Kidney (tissue), 14 donors: Measurements from ENCODE around the gene PRKAR1B. TPM values are rescaled to one million over a fixed set of nuclear protein-coding genes. Genes with fewer than 3 reads are reported as not detected.

Source experiments
- DNase-seq, 5 donors: peaks; one replicate each; pipeline ENCODE4 v3.0.0-alpha.2; 2013 to 2020
- FAIRE-seq: peaks from 2 replicates; lab custom pipeline; 2012; peaks lifted over from hg19 to GRCh38; lab: Jason Lieb, UNC
- H3K27ac ChIP-seq, 2 donors: one replicate each; pipeline ENCODE4 v1.7.0; 2013; ENCODE audit warnings: low read depth in 2 of 2, low read length in 2 of 2, inconsistent platforms in 1 of 2
- H3K27me3 ChIP-seq: one replicate; pipeline ENCODE4 v1.7.1; 2013; ENCODE audit warnings: low read length, inconsistent platforms; ENCODE audit not compliant: control insufficient read depth, insufficient read depth
- H3K36me3 ChIP-seq, 3 donors: one replicate each; pipeline versions ENCODE4 v1.7.0 to v1.7.1; 2013; ENCODE audit warnings: low read length in 3 of 3, control low read depth in 1 of 3, inconsistent platforms in 1 of 3; ENCODE audit not compliant: insufficient read depth in 3 of 3, control insufficient read depth in 2 of 3
- H3K4me1 ChIP-seq, 3 donors: one replicate each; pipeline versions ENCODE4 v1.7.0 to v1.7.1; 2013; ENCODE audit warnings: low read length in 3 of 3, inconsistent platforms in 1 of 3, low read depth in 1 of 3; ENCODE audit not compliant: control insufficient read depth in 2 of 3, insufficient read depth in 2 of 3
- H3K4me3 ChIP-seq, 3 donors: one replicate each; pipeline versions ENCODE4 v1.7.0 to v1.8.1; 2013; ENCODE audit warnings: low read length in 3 of 3, control low read depth in 1 of 3, inconsistent platforms in 1 of 3
- H3K9ac ChIP-seq, 3 donors: one replicate each; pipeline versions ENCODE4 v1.7.0 to v1.7.1; 2013; ENCODE audit warnings: low read length in 3 of 3, control low read depth in 1 of 3, inconsistent platforms in 1 of 3
- H3K9me3 ChIP-seq, 3 donors: one replicate each; pipeline versions ENCODE4 v1.7.0 to v1.7.1; 2013; ENCODE audit warnings: low read length in 3 of 3, control low read depth in 1 of 3, inconsistent platforms in 1 of 3; ENCODE audit not compliant: control insufficient read depth in 2 of 3, insufficient read depth in 1 of 3
- CTCF ChIP-seq: IDR thresholded peaks from 3 replicates; pipeline ENCODE4 v1.5.1; 2012; ENCODE audit warnings: mild to moderate bottlenecking, moderate library complexity, borderline replicate concordance; ENCODE audit not compliant: insufficient read depth; ENCODE audit errors: extremely low read depth
- intact Hi-C: fragments of 100-400 bp; cut with DNase I; formaldehyde crosslinking; loops from one replicate; pipeline ENCODE4 v1.11.1; 2022
- polyA plus RNA-seq: library from polyadenylated mRNA; stranded (reverse); fragments of 350-450 nt; fragmentation: Illumina TruSeq; extraction: RNeasy Lipid Tissue Mini Kit (QIAGEN cat#74804); gene quantifications from one replicate; pipeline ENCODE4 v1.2.3, GENCODE V29; 2014; ENCODE audit warnings: low read depth, low replicate concordance; ENCODE audit not compliant: insufficient read depth
- total RNA-seq: library from RNA; stranded (reverse); fragmentation: NEBNext Ultra II Directional; extraction: Animal tissue kit (Norgen Biotek cat#: 25700); gene quantifications from one replicate; pipeline ENCODE4 v1.2.1, GENCODE V29; 2021
- donor health status: control.
- donor health status: control.
- donor health status: control.
- donor health status: control.
- donor health status: control.
- donor health status: DM: yes; HTN: yes; CAD: no.
- donor health status: Normal renal cell carcinoma (clear cell type).

PRKAR1B gene
- total and polyA plus RNA-seq, 2 donors from 2014 or later = 15.9 to 21.4 TPM

DNA sequence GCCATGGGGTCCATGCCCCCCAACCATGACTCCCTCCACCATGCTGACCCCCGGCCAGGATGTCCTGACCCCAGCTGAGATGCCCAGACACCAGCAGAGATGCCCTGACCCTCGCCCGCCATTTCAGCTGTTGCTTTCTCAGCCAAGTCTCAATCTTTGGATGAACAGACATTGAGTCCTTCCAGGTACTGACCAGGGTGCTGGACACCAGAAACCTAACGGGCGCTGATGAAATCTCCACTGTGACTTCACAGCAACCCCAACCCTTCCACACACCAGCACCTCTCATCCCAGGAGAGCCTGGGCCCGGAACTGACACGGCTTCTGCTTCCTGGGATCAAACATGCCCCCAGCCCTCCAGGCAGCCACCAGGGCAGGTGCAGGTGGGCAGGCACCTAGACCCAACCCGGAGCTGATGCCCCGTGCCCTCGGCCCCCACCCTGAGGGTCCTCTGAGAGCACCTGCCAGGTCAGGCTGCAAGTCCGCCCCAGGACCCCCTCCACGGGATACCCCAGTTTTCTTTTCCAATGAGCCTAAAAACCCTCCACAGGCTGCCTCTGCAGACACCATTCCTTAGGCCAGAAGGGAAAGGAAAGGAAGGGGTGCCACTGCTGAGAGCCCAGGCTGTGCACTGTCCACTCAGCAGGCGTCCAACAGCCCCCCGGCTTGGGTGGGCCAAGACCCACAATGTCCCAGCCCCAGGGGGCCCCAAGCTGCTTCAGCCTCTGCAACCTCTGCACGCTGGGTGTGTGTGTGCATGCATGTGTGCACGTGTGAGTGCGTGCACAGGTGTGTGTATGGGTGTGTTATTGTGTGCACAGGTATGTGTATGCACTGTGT, 164.1 kb downstream of the PRKAR1B start:
- Histone ChIP-seq H3K4me1 (peaks cover 4 to 7% (median 5%) of the 10 kb centered on the region in 3 donors), H3K9me3 (peaks cover 0 to 8% (median 0%) of the 10 kb centered on the region in 3 donors), H3K36me3 (peaks cover 0 to 8% (median 3%) of the 10 kb centered on the region in 3 donors), H3K27ac (no peak overlapping the region), H3K9ac (no peak overlapping the region), H3K4me3 (no peak overlapping the region), H3K27me3 (no peaks in the 10 kb centered on the region)
- no peak for FAIRE-seq
- DNase-seq = peak in 1 of 5 donors; percentile 56
- intact Hi-C loops = no loop called here
- no peak for TF ChIP-seq CTCF

- TF ChIP-seq CTCF = no peak
- intact Hi-C loops = no loop called here
- H3K4me3 ChIP-seq = no peak overlapping the region
- H3K9me3 ChIP-seq = peaks cover 0 to 8% (median 0%) of the 10 kb centered on the region in 3 donors
- peaks cover 4 to 7% (median 5%) of the 10 kb centered on the region in 3 donors for H3K4me1 ChIP-seq
- H3K36me3 ChIP-seq = peaks cover 0 to 8% (median 3%) of the 10 kb centered on the region in 3 donors
- H3K27me3 ChIP-seq = no peaks in the 10 kb centered on the region
- H3K9ac ChIP-seq = no peak overlapping the region
- DNase-seq (peak in 1 of 5 donors; percentile 52), FAIRE-seq (no peak)
- H3K27ac ChIP-seq = no peak overlapping the region
Measured at GRCh38 chr7:562374-562675, 164.8 kb downstream of the PRKAR1B start.

DNA sequence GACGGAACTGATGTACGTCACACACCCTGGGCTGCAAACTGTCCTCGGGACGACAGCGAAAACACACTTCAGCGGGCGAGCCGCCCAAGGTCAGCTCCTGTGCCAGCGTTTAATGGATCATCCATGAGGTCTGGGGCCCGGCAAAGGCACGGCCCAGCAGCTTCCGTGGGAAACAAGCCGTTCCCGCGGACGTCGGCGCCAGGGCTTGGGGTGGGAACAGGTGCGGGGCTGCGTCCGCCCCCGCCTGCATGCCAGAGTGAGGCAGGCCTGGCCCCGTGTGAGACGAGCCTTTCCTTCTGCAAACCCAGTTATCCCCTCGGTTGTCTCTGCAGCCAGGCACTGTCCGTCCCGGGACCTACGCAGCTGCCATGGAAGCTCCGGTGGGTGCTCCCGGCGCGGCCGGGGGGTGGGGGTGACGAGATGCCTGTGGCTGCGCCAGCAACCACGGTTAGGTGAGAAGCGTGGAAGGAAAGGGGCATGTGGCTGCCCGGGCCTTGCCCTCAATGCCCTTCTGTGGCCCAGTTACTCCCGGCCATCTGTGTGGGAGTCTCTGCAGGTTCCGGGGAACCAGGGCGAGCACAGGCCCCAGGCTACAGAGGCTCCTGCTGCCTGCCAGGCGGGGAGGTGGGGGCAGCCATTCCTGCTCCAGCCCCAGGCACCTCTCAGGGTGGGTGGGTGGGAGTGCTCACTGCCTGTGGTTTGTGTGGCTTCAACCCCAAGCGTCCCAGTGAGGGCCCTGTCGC, 165.3 kb downstream of the PRKAR1B start:
- Histone ChIP-seq H3K36me3 (peaks cover 0 to 8% (median 3%) of the 10 kb centered on the region in 3 donors), H3K4me3 (peak overlapping the region in 1 of 3 donors; percentile 47), H3K27ac (peak overlapping the region in 1 of 2 donors; percentile 60), H3K27me3 (no peaks in the 10 kb centered on the region), H3K9me3 (peaks cover 0 to 6% (median 0%) of the 10 kb centered on the region in 3 donors), H3K4me1 (peaks cover 4 to 7% (median 5%) of the 10 kb centered on the region in 3 donors), H3K9ac (peak overlapping the region in 1 of 3 donors; percentile 19)
- intact Hi-C loops = no loop called here
- TF ChIP-seq CTCF = no peak
- FAIRE-seq (no peak), DNase-seq (peak; percentile 88 to 93 (median 91))
